Stomach (tissue), 9 donors: ENCODE measurements around the gene CPT1B. TPM values are rescaled to one million over a fixed set of nuclear protein-coding genes. Genes with fewer than 3 reads are reported as not detected.

Experiments used
- DNase-seq, 2 donors: peaks; one replicate each; pipeline versions ENCODE4 v3.0.0 to v3.0.0-alpha.2; 2013 to 2019
- H3K27ac ChIP-seq, 5 donors: fragments of 200-600 bp in 4 of 5; sonication (generic) in 4 of 5; one replicate each; pipeline ENCODE4 v1.5.1; 2013 to 2019; ENCODE audit warnings: mild to moderate bottlenecking in 1 of 5, moderate library complexity in 1 of 5
- H3K27me3 ChIP-seq, 3 donors: fragments of 200-600 bp; sonication (generic); one replicate each; pipeline ENCODE4 v1.5.1; 2017 to 2019; ENCODE audit warnings: mixed run types in 1 of 3
- H3K36me3 ChIP-seq, 4 donors: fragments of 200-600 bp; sonication (generic); 1 replicate in 3 of 4; 2 replicates in 1 of 4; pipeline ENCODE4 v1.5.1; 2016 to 2019
- H3K4me1 ChIP-seq, 4 donors: fragments of 200-600 bp; sonication (generic); one replicate each; pipeline ENCODE4 v1.5.1; 2016 to 2019
- H3K4me3 ChIP-seq, 4 donors: fragments of 200-600 bp; sonication (generic) in 3 of 4; one replicate each; pipeline ENCODE4 v1.5.1; 2016 to 2019; ENCODE audit warnings: mild to moderate bottlenecking in 1 of 4
- H3K9me3 ChIP-seq, 4 donors: fragments of 200-600 bp; sonication (generic); one replicate each; pipeline ENCODE4 v1.5.1; 2016 to 2019
- EP300 ChIP-seq: sonication (generic); formaldehyde crosslinking; IDR thresholded peaks from one replicate; pipeline ENCODE4 v1.6.1; 2017; ENCODE audit warnings: antibody characterized with exemption
- POLR2A ChIP-seq, 4 donors: fragments of 450-650 bp; IDR thresholded peaks; one replicate each; pipeline ENCODE4 v1.6.1; 2016; ENCODE audit warnings: antibody characterized with exemption in 4 of 4, control low read depth in 2 of 4, mild to moderate bottlenecking in 1 of 4, moderate library complexity in 1 of 4
- POLR2AphosphoS5 ChIP-seq, 3 donors: sonication (generic); formaldehyde crosslinking; IDR thresholded peaks; one replicate each; pipeline ENCODE4 v1.6.1; 2016; ENCODE audit warnings: antibody characterized with exemption in 3 of 3
- WGBS, 5 donors: extraction: QIAGEN DNeasy Blood & Tissue Kit in 3 of 5; methylation state at CpG; one replicate each; pipeline versions ENCODE4 v1.1.5 to v1.1.7; 2013 to 2018; 5-methylcytosine and 5-hydroxymethylcytosine counted together
- intact Hi-C: fragments of 100-400 bp; cut with DNase I; formaldehyde crosslinking; loops from one replicate; pipeline ENCODE4 v1.15.1; 2023; ENCODE audit warnings: low total_unique reads
- polyA plus RNA-seq, 3 donors: library from polyadenylated mRNA; stranded (reverse); fragments of 200-250 nt; gene quantifications; one replicate each; pipeline ENCODE4 v1.2.3, GENCODE V29; 2013
- total RNA-seq, 5 donors: library from RNA; depleted of rRNA; stranded (reverse); fragments of >200 nt; gene quantifications; one replicate each; pipeline versions ENCODE4 v1.1.0 to v1.2.3, GENCODE V29; 2014 to 2016
- TF ChIP-seq, protein P1 (sequence below), 7 experiments: fragments of 450-650 bp in 4 of 7; fragments of 200-600 bp in 3 of 7; sonication (generic) in 3 of 7; IDR thresholded peaks; one replicate each; pipeline ENCODE4 v1.5.1; 2016 to 2019; ENCODE audit warnings: antibody characterized with exemption in 7 of 7, control low read depth in 2 of 7, mild to moderate bottlenecking in 1 of 7
- donor health status: healthy with polysubstance abuse.
- donor health status: Bipolar disorder and iron deficiency.
- donor health status: healthy.

The CPT1B gene
- total and polyA plus RNA-seq, 8 donors: 6.6 to 164 (median 21.0) TPM

DNA sequence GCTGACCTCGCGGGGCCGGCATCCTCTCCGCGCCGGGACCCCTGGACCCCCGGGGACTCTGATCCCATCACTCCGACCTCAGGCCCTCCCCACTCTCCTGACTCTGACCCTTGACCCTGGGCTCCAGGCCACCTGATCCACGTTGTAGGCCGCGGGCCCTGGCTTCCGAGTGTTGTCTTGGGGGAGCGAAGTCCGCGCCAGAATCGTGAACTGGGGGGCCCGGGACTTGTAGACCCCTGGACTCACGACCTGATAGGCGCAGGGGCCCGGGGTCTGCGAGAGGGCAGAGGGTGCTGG lies 47.7 kb downstream of the CPT1B start:
- Histone ChIP-seq H3K27ac (peak overlapping the region; percentile 92 to 98 (median 93)), H3K4me1 (peaks cover 54 to 83% (median 66%) of the 10 kb centered on the region in 4 donors), H3K9me3 (no peaks in the 10 kb centered on the region), H3K4me3 (peak overlapping the region; percentile 53 to 80 (median 57)), H3K36me3 (no peaks in the 10 kb centered on the region), H3K27me3 (peaks cover 0 to 60% (median 0%) of the 10 kb centered on the region in 3 donors)
- WGBS, 5 donors: 0 to 2% (median 1%) methylated on average over 14 to 21 of the region's 21 CpGs
- DNase-seq: no peak
- TF ChIP-seq POLR2A (IDR thresholded peaks at IDR 0.05) (no peak), EP300 (no peak), POLR2AphosphoS5 (IDR thresholded peaks at IDR 0.05) (no peak)
- TF ChIP-seq, protein P1, sequence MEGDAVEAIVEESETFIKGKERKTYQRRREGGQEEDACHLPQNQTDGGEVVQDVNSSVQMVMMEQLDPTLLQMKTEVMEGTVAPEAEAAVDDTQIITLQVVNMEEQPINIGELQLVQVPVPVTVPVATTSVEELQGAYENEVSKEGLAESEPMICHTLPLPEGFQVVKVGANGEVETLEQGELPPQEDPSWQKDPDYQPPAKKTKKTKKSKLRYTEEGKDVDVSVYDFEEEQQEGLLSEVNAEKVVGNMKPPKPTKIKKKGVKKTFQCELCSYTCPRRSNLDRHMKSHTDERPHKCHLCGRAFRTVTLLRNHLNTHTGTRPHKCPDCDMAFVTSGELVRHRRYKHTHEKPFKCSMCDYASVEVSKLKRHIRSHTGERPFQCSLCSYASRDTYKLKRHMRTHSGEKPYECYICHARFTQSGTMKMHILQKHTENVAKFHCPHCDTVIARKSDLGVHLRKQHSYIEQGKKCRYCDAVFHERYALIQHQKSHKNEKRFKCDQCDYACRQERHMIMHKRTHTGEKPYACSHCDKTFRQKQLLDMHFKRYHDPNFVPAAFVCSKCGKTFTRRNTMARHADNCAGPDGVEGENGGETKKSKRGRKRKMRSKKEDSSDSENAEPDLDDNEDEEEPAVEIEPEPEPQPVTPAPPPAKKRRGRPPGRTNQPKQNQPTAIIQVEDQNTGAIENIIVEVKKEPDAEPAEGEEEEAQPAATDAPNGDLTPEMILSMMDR (IDR thresholded peaks at IDR 0.05): no peak
- intact Hi-C loops: no loop called here

DNA sequence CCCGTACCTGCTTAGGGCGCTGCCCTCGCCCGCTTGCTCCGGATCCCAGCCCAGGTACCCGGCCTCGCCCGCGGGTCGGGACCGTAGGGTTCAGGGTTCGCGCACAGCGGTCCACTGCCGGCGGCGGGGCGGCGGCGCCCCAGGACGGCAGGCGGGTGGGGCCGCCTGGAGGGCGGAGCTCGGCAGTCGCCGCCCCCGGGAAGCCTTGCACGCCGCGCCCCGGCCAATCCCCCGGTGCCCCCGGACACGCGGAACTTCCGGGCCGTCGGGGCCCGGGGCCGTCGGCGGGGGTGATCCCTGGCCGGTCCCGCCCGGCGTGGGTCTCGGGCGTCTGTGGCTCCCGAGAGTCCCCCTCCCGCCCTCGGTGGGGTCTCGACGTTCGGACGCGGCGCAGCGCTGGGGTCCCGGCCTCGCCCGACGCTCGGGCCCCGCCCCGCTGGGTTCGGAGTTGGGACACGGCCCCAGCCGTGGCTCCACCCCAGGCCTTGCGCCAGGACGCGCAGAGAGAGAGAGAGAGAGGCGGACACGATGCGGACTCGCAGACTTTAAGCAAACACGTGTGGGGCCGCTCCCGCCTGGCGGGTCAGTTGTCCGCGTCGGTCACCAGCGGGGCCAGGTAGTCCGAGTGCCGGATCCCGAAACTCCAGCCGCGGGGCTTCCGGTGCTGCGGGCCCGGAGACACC lies 48.2 kb downstream of the CPT1B start, which contains the start of gene TYMP:
Gene TYMP, minus strand, starts transcription at position 116 of the 683 bp plus-strand sequence. CDS start 303 bp downstream, outside the sequence.
- H3K27me3 ChIP-seq: peaks cover 0 to 55% (median 0%) of the 10 kb centered on the region in 3 donors
- H3K9me3 ChIP-seq: no peaks in the 10 kb centered on the region
- no peaks in the 10 kb centered on the region for H3K36me3 ChIP-seq
- peak; percentile 86 to 91 for DNase-seq
- peak within 1 kb of the TSS; percentile 92 to 98 (median 93) for H3K27ac ChIP-seq
- peaks cover 56 to 84% (median 69%) of the 10 kb centered on the region in 4 donors for H3K4me1 ChIP-seq
- peak within 1 kb of the TSS; percentile 53 to 80 (median 57) for H3K4me3 ChIP-seq
- intact Hi-C loops: no loop called here
- 0 to 3% (median 1%) methylated on average over 30 to 92 of the region's 92 CpGs for WGBS, 5 donors
- TF ChIP-seq POLR2A (IDR thresholded peaks at IDR 0.05): peak in 1 of 4 donors; percentile 38
- TF ChIP-seq POLR2AphosphoS5 (IDR thresholded peaks at IDR 0.05): peak in 2 of 3 donors; percentile 91 to 94
- no peak for TF ChIP-seq EP300

DNA sequence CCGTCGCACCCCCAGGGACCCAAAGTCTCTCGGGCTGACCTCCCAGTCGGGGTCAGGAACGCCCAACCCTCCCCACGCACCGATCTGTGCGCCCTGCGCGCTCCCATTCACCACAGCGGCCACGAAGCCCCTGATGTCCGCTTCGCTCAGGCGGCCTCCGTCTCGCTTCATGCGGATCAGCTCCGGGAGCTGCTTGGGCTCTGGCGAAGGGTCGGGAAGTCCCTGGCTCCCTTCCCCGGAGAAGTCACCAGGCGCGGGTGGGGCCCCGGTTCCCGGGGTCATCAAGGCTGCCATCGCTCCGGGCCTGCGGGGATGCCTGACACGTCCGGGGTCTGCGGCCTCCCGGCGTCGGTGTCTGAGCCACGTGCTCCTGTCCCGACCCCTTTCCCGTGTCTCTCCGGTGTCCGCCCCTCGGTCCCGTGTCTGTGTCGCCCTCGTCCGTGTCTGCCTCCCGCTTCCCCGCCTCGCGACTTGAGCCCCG lies 48.8 kb downstream of the CPT1B start:
- TF ChIP-seq POLR2A (IDR thresholded peaks at IDR 0.05): no peak
- TF ChIP-seq POLR2AphosphoS5 (IDR thresholded peaks at IDR 0.05): no peak
- no peak for TF ChIP-seq EP300
- TF ChIP-seq, protein P1 (IDR thresholded peaks at IDR 0.05): no peak
- DNase-seq: peak in 1 of 2 donors; percentile 57
- peaks cover 61 to 90% (median 74%) of the 10 kb centered on the region in 4 donors for H3K4me1 ChIP-seq
- intact Hi-C loops: no loop called here
- peak overlapping the region; percentile 92 to 98 (median 93) for H3K27ac ChIP-seq
- no peaks in the 10 kb centered on the region for H3K9me3 ChIP-seq
- peak overlapping the region; percentile 53 to 80 (median 57) for H3K4me3 ChIP-seq
- WGBS, 5 donors: 2 to 23% (median 20%) methylated on average over 30 to 50 of the region's 50 CpGs
- peaks cover 0 to 51% (median 0%) of the 10 kb centered on the region in 3 donors for H3K27me3 ChIP-seq
- no peaks in the 10 kb centered on the region for H3K36me3 ChIP-seq

DNA sequence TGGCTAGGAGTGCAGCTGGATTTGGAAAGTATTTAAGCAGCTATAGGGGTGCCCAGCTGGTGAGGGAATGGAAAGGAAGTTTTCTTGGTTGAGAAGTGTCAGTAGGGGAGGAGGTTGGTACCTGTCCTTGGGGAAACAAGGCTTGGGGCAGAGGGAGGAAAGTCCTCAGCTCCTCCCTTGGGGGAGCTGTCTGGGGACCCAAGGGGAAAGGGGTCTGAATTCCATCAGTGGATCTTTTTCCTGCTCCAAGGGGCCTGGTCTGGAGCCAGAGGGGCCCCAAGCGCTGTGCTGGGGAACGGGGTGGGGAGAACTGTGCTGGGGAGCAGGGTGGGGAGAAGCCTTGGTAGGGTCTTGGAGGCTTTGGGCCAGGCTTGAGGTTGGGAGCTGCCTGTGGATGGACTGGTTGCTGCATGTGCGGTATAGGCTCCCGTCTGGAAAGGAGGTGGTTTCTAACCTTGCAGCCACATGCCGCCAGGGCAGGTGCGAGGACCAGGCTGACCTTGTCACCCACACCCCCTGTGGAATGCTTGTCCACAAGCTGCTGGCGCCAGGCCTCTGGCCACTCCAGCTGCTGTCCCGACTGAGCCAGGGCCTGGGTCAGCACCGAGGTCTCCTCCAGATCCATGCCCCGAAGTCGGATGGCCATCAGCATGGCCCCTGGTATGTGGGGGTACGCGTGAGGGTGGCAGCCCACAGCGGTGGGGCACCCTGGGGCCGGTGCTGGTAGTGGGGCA lies 49.4 kb downstream of the CPT1B start:
- DNase-seq: peak in 1 of 2 donors; percentile 38
- Histone ChIP-seq H3K9me3 (no peaks in the 10 kb centered on the region), H3K27me3 (peaks cover 0 to 45% (median 0%) of the 10 kb centered on the region in 3 donors), H3K4me3 (peak overlapping the region; percentile 53 to 80 (median 57)), H3K4me1 (peaks cover 67 to 90% (median 81%) of the 10 kb centered on the region in 4 donors), H3K27ac (peak overlapping the region; percentile 92 to 98 (median 93)), H3K36me3 (peaks cover under 1 to 5% (median 4%) of the 10 kb centered on the region in 4 donors)
- intact Hi-C loops: no loop called here
- WGBS, 5 donors: 57 to 75% (median 60%) methylated on average over 4 to 15 of the region's 15 CpGs
- TF ChIP-seq, protein P1 (IDR thresholded peaks at IDR 0.05): no peak
- TF ChIP-seq POLR2AphosphoS5 (IDR thresholded peaks at IDR 0.05): no peak
- no peak for TF ChIP-seq EP300
- TF ChIP-seq POLR2A (IDR thresholded peaks at IDR 0.05): no peak
